Breast epithelium (tissue), 4 donors: ENCODE measurements around the gene FBXL19. TPM values are rescaled to one million over a fixed set of nuclear protein-coding genes. Genes with fewer than 3 reads are reported as not detected.

Source experiments
- DNase-seq, 2 donors: peaks; one replicate each; pipeline ENCODE4 v3.0.0-alpha.2; 2019; ENCODE audit warnings: low spot score in 2 of 2
- H3K27ac ChIP-seq, 2 donors: fragments of 200-600 bp; sonication (generic) in 1 of 2; one replicate each; pipeline ENCODE4 v1.5.1; 2016 to 2019; ENCODE audit warnings: mild to moderate bottlenecking in 1 of 2
- H3K27me3 ChIP-seq, 2 donors: fragments of 200-600 bp; sonication (generic) in 1 of 2; one replicate each; pipeline versions ENCODE4 v1.5.1 to v1.6.0; 2017 to 2019; ENCODE audit warnings: control low read depth in 1 of 2, mild to moderate bottlenecking in 1 of 2
- H3K36me3 ChIP-seq: fragments of 200-600 bp; one replicate; pipeline ENCODE4 v1.5.1; 2019
- H3K4me1 ChIP-seq, 2 donors: fragments of 200-600 bp; sonication (generic); one replicate each; pipeline ENCODE4 v1.5.1; 2016 to 2019; ENCODE audit warnings: control low read depth in 1 of 2
- H3K4me3 ChIP-seq, 3 donors: fragments of 200-600 bp; sonication (generic); 1 replicate in 2 of 3; 2 replicates in 1 of 3; pipeline ENCODE4 v1.5.1; 2016 to 2019; ENCODE audit warnings: mild to moderate bottlenecking in 3 of 3, moderate library complexity in 2 of 3
- H3K9me3 ChIP-seq, 2 donors: fragments of 200-600 bp; sonication (generic) in 1 of 2; one replicate each; pipeline ENCODE4 v1.5.1; 2016 to 2019; ENCODE audit warnings: control low read depth in 1 of 2
- CTCF ChIP-seq, 3 donors: fragments of 450-650 bp; IDR thresholded peaks; one replicate each; pipeline ENCODE4 v1.5.1; 2016 to 2017; ENCODE audit warnings: antibody characterized with exemption in 3 of 3, mild to moderate bottlenecking in 3 of 3, moderate library complexity in 3 of 3
- POLR2A ChIP-seq: fragments of 450-650 bp; IDR thresholded peaks from one replicate; pipeline ENCODE4 v1.6.1; 2016; ENCODE audit warnings: antibody characterized with exemption, mild to moderate bottlenecking, moderate library complexity
- POLR2AphosphoS5 ChIP-seq, 3 donors: sonication (generic); formaldehyde crosslinking; IDR thresholded peaks; one replicate each; pipeline ENCODE4 v1.6.1; 2017; ENCODE audit warnings: antibody characterized with exemption in 3 of 3
- intact Hi-C: fragments of 100-400 bp; cut with DNase I; formaldehyde crosslinking; loops from one replicate; pipeline ENCODE4 v1.15.1; 2023; ENCODE audit warnings: low total_unique reads
- total RNA-seq, 3 donors: library from RNA; depleted of rRNA; stranded (reverse); fragments of >200 nt; gene quantifications; one replicate each; pipeline ENCODE4 v1.1.0, GENCODE V29; 2016

Gene FBXL19
- total RNA-seq, 3 donors from 2014 or later, result 4.5 to 12.7 (median 9.2) TPM

- Histone ChIP-seq H3K4me3 (no peak overlapping the region), H3K9me3 (no peaks in the 10 kb centered on the region), H3K4me1 (no peaks in the 10 kb centered on the region), H3K36me3 (no peaks in the 10 kb centered on the region), H3K27me3 (no peaks in the 10 kb centered on the region), H3K27ac (no peak overlapping the region)
- intact Hi-C loops, result loop anchor here (10.0 kb wide), 1 partner anchor 455 kb away; the partner anchor contains the start of gene ZNF843
- no peak for DNase-seq
- TF ChIP-seq POLR2A (no peak), CTCF (IDR thresholded peaks at IDR 0.05) (no peak), POLR2AphosphoS5 (IDR thresholded peaks at IDR 0.05) (no peak)
Measured at GRCh38 chr16:30990105-30990504, 66.7 kb downstream of the FBXL19 start.

GRCh38 chr16:30991052-30991451, 67.7 kb downstream of the FBXL19 start:
- no peak for DNase-seq
- intact Hi-C loops, result loop anchor here (10.0 kb wide), 1 partner anchor 454 kb away; the partner anchor contains the start of gene ZNF843
- no peak for TF ChIP-seq POLR2AphosphoS5 (IDR thresholded peaks at IDR 0.05)
- no peak for TF ChIP-seq CTCF (IDR thresholded peaks at IDR 0.05)
- TF ChIP-seq POLR2A, result no peak
- Histone ChIP-seq H3K27ac (no peak overlapping the region), H3K4me3 (no peak overlapping the region), H3K36me3 (no peaks in the 10 kb centered on the region), H3K4me1 (no peaks in the 10 kb centered on the region), H3K9me3 (no peaks in the 10 kb centered on the region), H3K27me3 (no peaks in the 10 kb centered on the region)

- DNase-seq, result no peak
- Histone ChIP-seq H3K9me3 (no peaks in the 10 kb centered on the region), H3K27ac (no peak overlapping the region), H3K27me3 (no peaks in the 10 kb centered on the region), H3K36me3 (no peaks in the 10 kb centered on the region), H3K4me3 (no peak overlapping the region), H3K4me1 (peaks cover 0 to 7% of the 10 kb centered on the region in 2 donors)
- TF ChIP-seq POLR2AphosphoS5 (IDR thresholded peaks at IDR 0.05) (no peak), CTCF (IDR thresholded peaks at IDR 0.05) (no peak)
- intact Hi-C loops, result loop anchor here (10.0 kb wide), 1 partner anchor 452 kb away; the partner anchor contains the start of gene ZNF843
Measured at GRCh38 chr16:30992276-30992780, 69.0 kb downstream of the FBXL19 start.

- intact Hi-C loops, result loop anchor here (10.0 kb wide), 1 partner anchor 452 kb away; the partner anchor contains the start of gene ZNF843
- TF ChIP-seq POLR2A (no peak), CTCF (IDR thresholded peaks at IDR 0.05) (no peak)
- peaks cover 0 to 7% of the 10 kb centered on the region in 2 donors for H3K4me1 ChIP-seq
- no peaks in the 10 kb centered on the region for H3K27me3 ChIP-seq
- H3K9me3 ChIP-seq, result no peaks in the 10 kb centered on the region
- H3K27ac ChIP-seq, result no peak overlapping the region
- no peak overlapping the region for H3K4me3 ChIP-seq
- no peak for DNase-seq
- no peaks in the 10 kb centered on the region for H3K36me3 ChIP-seq
Measured at GRCh38 chr16:30992931-30993816, 69.8 kb downstream of the FBXL19 start.

GRCh38 chr16:30995927-30996323, 72.6 kb downstream of the FBXL19 start:
- intact Hi-C loops, result loop anchor here (10.0 kb wide), 1 partner anchor 449 kb away; the partner anchor contains the start of gene ZNF843
- no peak for DNase-seq
- H3K36me3 ChIP-seq, result no peaks in the 10 kb centered on the region
- no peak for TF ChIP-seq CTCF (IDR thresholded peaks at IDR 0.05)
- TF ChIP-seq POLR2AphosphoS5 (IDR thresholded peaks at IDR 0.05), result no peak
- no peak for TF ChIP-seq POLR2A
- H3K4me3 ChIP-seq, result peak overlapping the region in 1 of 3 donors; percentile 56
- H3K27ac ChIP-seq, result no peak overlapping the region
- peaks cover 0 to 7% of the 10 kb centered on the region in 2 donors for H3K4me1 ChIP-seq
- H3K27me3 ChIP-seq, result no peaks in the 10 kb centered on the region
- no peaks in the 10 kb centered on the region for H3K9me3 ChIP-seq
